Ovary (tissue), 3 donors: ENCODE data around the gene ANK2.

ENCODE experiments used
- POLR2A ChIP-seq: fragments of 450-650 bp; IDR thresholded peaks from one replicate; pipeline ENCODE4 v1.6.1; 2017; ENCODE audit warnings: antibody characterized with exemption, mild to moderate bottlenecking, moderate library complexity
- TF ChIP-seq, protein P1 (sequence below), 3 donors: fragments of 450-650 bp in 2 of 3; fragments of 200-600 bp in 1 of 3; IDR thresholded peaks; one replicate each; pipeline versions ENCODE4 v1.5.1 to v1.8.0; 2016 to 2022; ENCODE audit warnings: antibody characterized with exemption in 3 of 3, mild to moderate bottlenecking in 1 of 3
- donor health status: DM: no; HTN: no; CAD: no.

DNA sequence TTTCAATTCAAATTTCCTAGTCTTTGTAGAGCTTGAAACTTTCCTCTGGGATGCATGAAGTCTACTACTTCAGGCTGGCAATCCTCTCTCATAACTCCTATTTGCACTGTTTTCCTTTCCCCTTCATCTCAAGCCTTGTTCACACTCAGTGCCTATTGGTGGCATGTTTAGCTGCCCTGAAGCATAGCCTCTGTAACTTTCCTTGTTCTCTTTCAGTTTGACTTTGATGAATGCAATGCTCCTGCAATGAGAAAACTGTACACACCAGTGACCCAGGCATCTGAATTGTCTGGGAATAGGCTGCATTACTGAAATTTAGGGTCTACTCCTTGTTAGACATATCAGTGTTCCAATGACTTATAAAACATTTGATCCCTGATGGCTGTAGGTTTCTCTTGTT, 81.7 kb downstream of the ANK2 start:
- TF ChIP-seq, protein P1, sequence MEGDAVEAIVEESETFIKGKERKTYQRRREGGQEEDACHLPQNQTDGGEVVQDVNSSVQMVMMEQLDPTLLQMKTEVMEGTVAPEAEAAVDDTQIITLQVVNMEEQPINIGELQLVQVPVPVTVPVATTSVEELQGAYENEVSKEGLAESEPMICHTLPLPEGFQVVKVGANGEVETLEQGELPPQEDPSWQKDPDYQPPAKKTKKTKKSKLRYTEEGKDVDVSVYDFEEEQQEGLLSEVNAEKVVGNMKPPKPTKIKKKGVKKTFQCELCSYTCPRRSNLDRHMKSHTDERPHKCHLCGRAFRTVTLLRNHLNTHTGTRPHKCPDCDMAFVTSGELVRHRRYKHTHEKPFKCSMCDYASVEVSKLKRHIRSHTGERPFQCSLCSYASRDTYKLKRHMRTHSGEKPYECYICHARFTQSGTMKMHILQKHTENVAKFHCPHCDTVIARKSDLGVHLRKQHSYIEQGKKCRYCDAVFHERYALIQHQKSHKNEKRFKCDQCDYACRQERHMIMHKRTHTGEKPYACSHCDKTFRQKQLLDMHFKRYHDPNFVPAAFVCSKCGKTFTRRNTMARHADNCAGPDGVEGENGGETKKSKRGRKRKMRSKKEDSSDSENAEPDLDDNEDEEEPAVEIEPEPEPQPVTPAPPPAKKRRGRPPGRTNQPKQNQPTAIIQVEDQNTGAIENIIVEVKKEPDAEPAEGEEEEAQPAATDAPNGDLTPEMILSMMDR (IDR thresholded peaks at IDR 0.05), result no peak
- TF ChIP-seq POLR2A, result no peak
